ENCODE data around the gene MKI67.
"Not testable (repeated sequence)": the region's sequence is repeated elsewhere in the genome, so short reads cannot be mapped to it uniquely, and the experiment has no call there.

MKI67 gene

GRCh38 chr10:128167926-128168520, 41.8 kb upstream of the MKI67 start:
- no peaks in the 10 kb centered on the region for H3K36me3 ChIP-seq (ENCODE audit: control insufficient read depth, insufficient read depth, low read length)
- no peak for TF ChIP-seq CTCF (IDR thresholded peaks at IDR 0.05; ENCODE audit: insufficient read depth, low read length, poor library complexity, severe bottlenecking)
- DNase-seq (ENCODE audit: extremely low read depth, insufficient read length) = no peak
- no peaks in the 10 kb centered on the region for H3K27me3 ChIP-seq (replicated peaks; ENCODE audit: control insufficient read depth, insufficient read depth, low read length)
- H3K4me3 ChIP-seq (replicated peaks; ENCODE audit: low read depth, low read length) = no peak overlapping the region

GRCh38 chr10:128167123-128167522, 40.9 kb upstream of the MKI67 start:
- H3K4me3 ChIP-seq (replicated peaks; ENCODE audit: low read depth, low read length); DNase-seq (ENCODE audit: extremely low read depth, insufficient read length); H3K36me3 ChIP-seq (ENCODE audit: control insufficient read depth, insufficient read depth, low read length); H3K27me3 ChIP-seq (replicated peaks; ENCODE audit: control insufficient read depth, insufficient read depth, low read length): not testable (repeated sequence)

- DNase-seq (ENCODE audit: extremely low read depth, insufficient read length) = no peak
Measured at GRCh38 chr10:128166151-128166550, 39.9 kb upstream of the MKI67 start.

GRCh38 chr10:128165536-128165935, 39.3 kb upstream of the MKI67 start:
- no peak for DNase-seq (ENCODE audit: extremely low read depth, insufficient read length)
- no peaks in the 10 kb centered on the region for H3K27me3 ChIP-seq (replicated peaks; ENCODE audit: control insufficient read depth, insufficient read depth, low read length)
- TF ChIP-seq CTCF (IDR thresholded peaks at IDR 0.05; ENCODE audit: insufficient read depth, low read length, poor library complexity, severe bottlenecking) = no peak
- H3K4me3 ChIP-seq (replicated peaks; ENCODE audit: low read depth, low read length) = no peak overlapping the region
- no peaks in the 10 kb centered on the region for H3K36me3 ChIP-seq (ENCODE audit: control insufficient read depth, insufficient read depth, low read length)

More at GRCh38 chr10:128166151-128166550, 39.9 kb upstream of the MKI67 start:
- TF ChIP-seq CTCF (IDR thresholded peaks at IDR 0.05; ENCODE audit: insufficient read depth, low read length, poor library complexity, severe bottlenecking) = no peak
- H3K27me3 ChIP-seq (replicated peaks; ENCODE audit: control insufficient read depth, insufficient read depth, low read length) = no peaks in the 10 kb centered on the region
- no peaks in the 10 kb centered on the region for H3K36me3 ChIP-seq (ENCODE audit: control insufficient read depth, insufficient read depth, low read length)
- no peak overlapping the region for H3K4me3 ChIP-seq (replicated peaks; ENCODE audit: low read depth, low read length)

GRCh38 chr10:128163701-128164100, 37.5 kb upstream of the MKI67 start:
- no peak for DNase-seq (ENCODE audit: extremely low read depth, insufficient read length)
- no peaks in the 10 kb centered on the region for H3K27me3 ChIP-seq (replicated peaks; ENCODE audit: control insufficient read depth, insufficient read depth, low read length)
- TF ChIP-seq CTCF (IDR thresholded peaks at IDR 0.05; ENCODE audit: insufficient read depth, low read length, poor library complexity, severe bottlenecking) = no peak
- no peaks in the 10 kb centered on the region for H3K36me3 ChIP-seq (ENCODE audit: control insufficient read depth, insufficient read depth, low read length)
- H3K4me3 ChIP-seq (replicated peaks; ENCODE audit: low read depth, low read length) = no peak overlapping the region

- Histone ChIP-seq H3K36me3 (ENCODE audit: control insufficient read depth, insufficient read depth, low read length) (no peaks in the 10 kb centered on the region), H3K27me3 (replicated peaks; ENCODE audit: control insufficient read depth, insufficient read depth, low read length) (no peaks in the 10 kb centered on the region; the same call in 1 of the 2 replicates), H3K4me3 (replicated peaks; ENCODE audit: low read depth, low read length) (no peak overlapping the region)
- DNase-seq (ENCODE audit: extremely low read depth, insufficient read length) = no peak
- TF ChIP-seq CTCF (IDR thresholded peaks at IDR 0.05; ENCODE audit: insufficient read depth, low read length, poor library complexity, severe bottlenecking) = no peak
Measured at GRCh38 chr10:128161031-128161430, 34.8 kb upstream of the MKI67 start.
